DND-41 (cell line): ENCODE measurements around the gene ZFYVE26.

ENCODE experiments used
- CTCF ChIP-seq: IDR thresholded peaks from 2 replicates; pipeline ENCODE4 v1.5.1; 2012; ENCODE audit warnings: borderline replicate concordance, low read length, moderate library complexity, mild to moderate bottlenecking; ENCODE audit not compliant: poor library complexity, severe bottlenecking; ENCODE audit errors: extremely low read depth
- EZH2 ChIP-seq: IDR thresholded peaks from 3 replicates; pipeline ENCODE4 v1.6.1; 2012; ENCODE audit warnings: borderline replicate concordance, low read depth, mild to moderate bottlenecking, moderate library complexity, low read length, inconsistent platforms; ENCODE audit not compliant: severe bottlenecking

DNA sequence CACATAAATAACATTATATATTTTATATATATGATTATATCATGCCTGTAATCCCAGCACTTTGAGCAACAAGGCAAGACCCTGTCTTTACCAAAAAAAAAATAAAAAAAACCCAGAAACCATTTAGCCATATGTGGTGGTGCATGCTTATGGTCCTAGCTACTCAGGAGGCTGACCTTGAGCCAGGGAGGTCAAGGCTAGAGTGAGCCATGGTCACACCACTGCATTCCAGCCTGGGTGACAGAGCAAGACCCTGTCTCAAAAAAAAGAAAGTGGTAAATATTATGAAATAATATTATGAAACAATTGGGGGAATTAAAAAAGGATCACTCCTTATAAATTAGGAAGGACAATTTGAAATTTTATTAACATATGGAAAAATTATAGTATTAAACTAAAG is 19.2 kb upstream of the ZFYVE26 start:
- no peak for TF ChIP-seq CTCF
- no peak for TF ChIP-seq EZH2
